ENCODE results near the gene GLRA3.

- TF ChIP-seq POLR2A (IDR thresholded peaks at IDR 0.05; ENCODE audit: low read length) (no peak), GATA1 (IDR thresholded peaks at IDR 0.05; ENCODE audit: low read depth, low read length) (no peak)
Observed at GRCh38 chr4:174826660-174827059, 2.4 kb downstream of the GLRA3 start.

Data from erythroblast (primary cell).